Measurements from ENCODE around the gene CENPO.

Gene CENPO

GRCh38 chr2:24840164-24840869 lies 47.1 kb downstream of the CENPO start:
- no peak overlapping the region for H3K4me3 ChIP-seq (ENCODE audit: low read depth, low read length)
- TF ChIP-seq, protein P1, sequence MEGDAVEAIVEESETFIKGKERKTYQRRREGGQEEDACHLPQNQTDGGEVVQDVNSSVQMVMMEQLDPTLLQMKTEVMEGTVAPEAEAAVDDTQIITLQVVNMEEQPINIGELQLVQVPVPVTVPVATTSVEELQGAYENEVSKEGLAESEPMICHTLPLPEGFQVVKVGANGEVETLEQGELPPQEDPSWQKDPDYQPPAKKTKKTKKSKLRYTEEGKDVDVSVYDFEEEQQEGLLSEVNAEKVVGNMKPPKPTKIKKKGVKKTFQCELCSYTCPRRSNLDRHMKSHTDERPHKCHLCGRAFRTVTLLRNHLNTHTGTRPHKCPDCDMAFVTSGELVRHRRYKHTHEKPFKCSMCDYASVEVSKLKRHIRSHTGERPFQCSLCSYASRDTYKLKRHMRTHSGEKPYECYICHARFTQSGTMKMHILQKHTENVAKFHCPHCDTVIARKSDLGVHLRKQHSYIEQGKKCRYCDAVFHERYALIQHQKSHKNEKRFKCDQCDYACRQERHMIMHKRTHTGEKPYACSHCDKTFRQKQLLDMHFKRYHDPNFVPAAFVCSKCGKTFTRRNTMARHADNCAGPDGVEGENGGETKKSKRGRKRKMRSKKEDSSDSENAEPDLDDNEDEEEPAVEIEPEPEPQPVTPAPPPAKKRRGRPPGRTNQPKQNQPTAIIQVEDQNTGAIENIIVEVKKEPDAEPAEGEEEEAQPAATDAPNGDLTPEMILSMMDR (IDR thresholded peaks at IDR 0.05; ENCODE audit: low read depth, low read length): no peak
- DNase-seq (ENCODE audit: low read depth, low spot score): no peak
- in situ Hi-C loops (cut with HindIII; ENCODE audit: low sequenced_read_pairs): no loop called here

GRCh38 chr2:24840962-24841945 lies 48.0 kb downstream of the CENPO start:
- no peak for DNase-seq (ENCODE audit: low read depth, low spot score)
- in situ Hi-C loops (cut with HindIII; ENCODE audit: low sequenced_read_pairs): no loop called here
- no peak overlapping the region for H3K4me3 ChIP-seq (ENCODE audit: low read depth, low read length)
- TF ChIP-seq, protein P1 (IDR thresholded peaks at IDR 0.05; ENCODE audit: low read depth, low read length): no peak

DNA sequence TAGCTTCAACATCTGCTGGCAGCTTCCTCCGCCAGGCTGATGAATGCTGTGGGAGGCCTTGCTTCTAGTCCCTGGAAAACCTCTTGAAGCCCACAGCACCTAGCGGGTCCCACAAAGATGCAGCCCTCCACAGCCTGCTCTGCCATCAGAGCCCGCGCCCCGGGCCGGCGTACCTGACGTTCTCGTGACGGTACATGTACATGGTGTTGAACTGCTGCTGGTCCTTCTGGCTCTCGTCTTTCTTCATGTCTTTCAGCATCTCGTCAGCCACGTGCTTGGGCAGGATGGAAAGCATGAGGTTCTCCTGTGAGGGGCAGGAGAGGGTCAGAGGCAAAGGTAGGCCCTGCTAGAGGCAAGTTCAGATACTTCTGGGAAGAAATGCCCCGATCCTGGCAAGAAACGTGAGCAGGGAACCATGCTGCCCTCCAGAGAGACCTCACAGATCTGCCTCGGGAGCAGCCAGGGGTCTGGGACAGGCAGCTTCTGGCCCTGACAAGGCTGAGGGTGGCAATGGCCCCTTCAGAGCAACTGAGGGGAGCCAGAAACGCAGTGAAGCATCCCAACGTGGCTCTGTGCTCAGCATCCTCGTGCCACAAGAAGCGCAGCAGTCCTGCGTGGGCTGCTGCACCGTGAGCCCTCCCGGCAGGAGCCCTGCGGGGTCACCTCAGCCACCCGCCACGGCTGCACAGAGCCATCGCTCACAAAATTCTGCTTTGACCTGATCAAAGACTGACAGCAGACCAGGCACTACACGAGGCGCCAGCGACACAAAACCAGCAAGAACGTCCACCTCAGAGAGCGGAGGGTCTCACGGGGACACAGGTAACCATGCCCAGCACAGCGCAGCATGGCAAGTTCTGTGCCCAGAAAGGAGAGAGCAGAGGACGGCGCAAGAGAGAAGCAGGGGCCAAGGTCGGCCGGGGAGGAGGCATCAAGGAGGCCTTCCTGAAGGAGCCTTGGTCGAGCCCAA lies 49.1 kb downstream of the CENPO start:
- no peak overlapping the region for H3K4me3 ChIP-seq (ENCODE audit: low read depth, low read length)
- in situ Hi-C loops (cut with HindIII; ENCODE audit: low sequenced_read_pairs): no loop called here
- TF ChIP-seq, protein P1 (IDR thresholded peaks at IDR 0.05; ENCODE audit: low read depth, low read length): no peak
- no peak for DNase-seq (ENCODE audit: low read depth, low spot score)

DNA sequence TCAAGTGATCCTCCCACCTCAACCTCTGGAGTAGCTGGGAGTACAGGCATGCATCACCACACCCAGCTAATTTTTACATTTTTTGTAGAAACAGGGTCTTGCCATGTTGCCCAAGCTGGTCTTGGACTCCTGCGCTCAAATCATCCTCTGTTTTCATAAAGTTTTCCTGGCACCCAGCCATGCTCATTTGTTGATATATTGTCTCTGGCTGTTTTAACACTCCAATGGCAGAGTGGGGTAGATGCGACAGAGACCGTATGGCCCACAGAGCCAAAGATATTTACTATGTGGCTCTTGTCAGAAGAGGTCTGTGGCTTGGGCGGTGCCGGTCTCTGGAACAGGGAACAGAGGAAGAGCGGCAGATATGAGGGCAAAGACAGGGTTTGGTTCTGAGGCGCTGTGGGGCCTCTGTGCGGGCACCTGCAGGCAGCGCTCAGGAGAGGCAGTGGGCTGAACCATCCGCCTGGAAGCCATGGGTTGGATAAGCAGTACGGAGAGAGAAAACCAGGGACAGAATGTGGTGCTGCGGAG lies 50.2 kb downstream of the CENPO start:
- no peak overlapping the region for H3K4me3 ChIP-seq (ENCODE audit: low read depth, low read length)
- no peak for DNase-seq (ENCODE audit: low read depth, low spot score)
- TF ChIP-seq, protein P1 (IDR thresholded peaks at IDR 0.05; ENCODE audit: low read depth, low read length): no peak
- in situ Hi-C loops (cut with HindIII; ENCODE audit: low sequenced_read_pairs): no loop called here

GRCh38 chr2:24844023-24844685 lies 50.9 kb downstream of the CENPO start:
- no peak overlapping the region for H3K4me3 ChIP-seq (ENCODE audit: low read depth, low read length)
- in situ Hi-C loops (cut with HindIII; ENCODE audit: low sequenced_read_pairs): no loop called here
- DNase-seq (ENCODE audit: low read depth, low spot score): no peak
- TF ChIP-seq, protein P1 (IDR thresholded peaks at IDR 0.05; ENCODE audit: low read depth, low read length): no peak

Measured in astrocyte of the spinal cord (primary cell).